ENCODE measurements around the gene DVL3.
"Not testable (repeated sequence)": the region's sequence is repeated elsewhere in the genome, so short reads cannot be mapped to it uniquely, and the experiment has no call there.

The DVL3 gene

DNA sequence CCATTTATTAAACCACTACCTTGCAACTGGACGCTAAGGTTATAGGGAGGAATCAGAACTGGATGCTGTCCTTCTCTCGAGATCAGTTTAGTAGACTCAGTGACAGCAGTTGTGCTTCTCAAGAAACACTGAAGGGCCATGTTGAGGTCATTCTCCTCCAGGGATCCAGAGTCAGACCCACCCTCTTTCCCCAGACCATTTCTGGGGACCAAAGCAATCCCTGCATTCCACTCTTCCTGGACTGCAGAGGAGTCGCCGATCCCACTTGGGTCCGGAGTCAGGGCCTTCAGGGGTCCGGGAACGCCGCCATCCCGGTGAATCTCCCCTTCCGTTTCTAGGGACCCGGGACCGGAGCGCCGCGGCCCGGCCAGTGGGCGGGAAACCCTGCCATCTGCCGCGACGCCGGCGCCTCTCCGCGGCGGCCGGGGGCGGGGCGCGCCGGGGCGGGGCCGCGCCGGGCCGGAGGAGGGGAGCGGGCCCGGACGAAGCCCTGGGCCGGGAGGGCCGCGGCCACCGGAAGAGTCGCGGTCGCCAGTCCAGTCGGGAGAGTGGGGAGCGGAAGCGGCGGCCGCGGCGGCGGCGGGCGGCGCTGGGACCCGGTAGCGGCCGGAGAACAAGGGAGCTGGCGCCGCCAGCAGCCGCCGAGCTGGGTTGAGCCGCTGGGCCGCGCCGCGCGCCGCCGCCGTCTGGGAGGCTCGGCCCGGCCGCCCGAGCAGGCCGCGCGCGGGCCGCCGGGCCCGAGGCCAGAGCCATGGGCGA, at the start of gene DVL3:
DVL3 (plus strand) TSS at position 493 of the 759 bp plus-strand sequence; CDS start at position 752, 259 bp downstream.
- peak; percentile 60 for DNase-seq

DNA sequence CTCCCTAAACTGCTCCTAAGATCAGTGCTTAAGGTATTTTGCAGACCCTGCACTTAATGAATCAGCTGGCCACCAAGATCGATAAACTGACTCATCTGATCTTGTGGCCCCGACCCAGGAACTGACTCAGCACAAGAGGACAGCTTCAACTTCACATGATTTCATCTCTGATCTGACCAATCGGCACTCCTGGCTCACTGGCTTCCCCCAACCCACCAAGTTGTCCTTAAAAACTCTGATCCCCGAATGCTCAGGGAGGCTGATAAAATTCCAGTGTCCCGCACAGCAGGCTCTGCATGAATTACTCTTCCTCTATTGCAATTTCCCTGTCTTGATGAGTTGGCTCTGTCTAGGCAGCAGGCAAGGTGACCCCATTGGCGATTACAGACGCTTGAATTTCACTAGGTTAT, 44.9 kb upstream of the DVL3 start:
- peak; percentile 41 for DNase-seq

GRCh38 chr3:184116017-184116416, 39.2 kb upstream of the DVL3 start:
- DNase-seq: no peak

GRCh38 chr3:184117636-184118035, 37.5 kb upstream of the DVL3 start:
- no peak for DNase-seq

GRCh38 chr3:184121031-184121430, 34.1 kb upstream of the DVL3 start:
- not testable (repeated sequence) for DNase-seq

- no peak for DNase-seq
Measured at GRCh38 chr3:184126006-184126405, 29.2 kb upstream of the DVL3 start.

GRCh38 chr3:184129012-184129411, 26.2 kb upstream of the DVL3 start:
- peak; percentile 30 for DNase-seq

- DNase-seq: no peak
Measured at GRCh38 chr3:184132945-184133344, 22.2 kb upstream of the DVL3 start.

- DNase-seq: peak; percentile 87
Measured at GRCh38 chr3:184133840-184134745, 21.1 kb upstream of the DVL3 start.

GRCh38 chr3:184134746-184135148, 20.4 kb upstream of the DVL3 start:
- DNase-seq: no peak

- peak; percentile 90 for DNase-seq
Measured at GRCh38 chr3:184135149-184135910, 19.8 kb upstream of the DVL3 start, which contains the start of gene EIF2B5. Gene EIF2B5 (plus strand): TSS chr3:184135358. CDS start chr3:184135386, 28 bp downstream.

- DNase-seq: no peak
Measured at GRCh38 chr3:184135911-184136260, 19.3 kb upstream of the DVL3 start.

DNA sequence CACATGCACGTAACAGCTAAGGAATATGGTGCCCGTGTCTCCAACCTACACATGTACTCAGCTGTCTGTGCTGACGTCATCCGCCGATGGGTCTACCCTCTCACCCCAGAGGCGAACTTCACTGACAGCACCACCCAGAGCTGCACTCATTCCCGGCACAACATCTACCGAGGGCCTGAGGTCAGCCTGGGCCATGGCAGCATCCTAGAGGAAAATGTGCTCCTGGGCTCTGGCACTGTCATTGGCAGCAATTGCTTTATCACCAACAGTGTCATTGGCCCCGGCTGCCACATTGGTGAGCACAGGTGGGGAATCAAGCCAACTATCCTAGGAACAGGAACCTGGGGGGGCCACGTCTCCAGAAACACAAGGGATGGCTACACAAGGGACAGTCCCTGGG, 14.7 kb upstream of the DVL3 start:
- DNase-seq: no peak

- DNase-seq: no peak
Measured at GRCh38 chr3:184142199-184142598, 13.0 kb upstream of the DVL3 start.

DNA sequence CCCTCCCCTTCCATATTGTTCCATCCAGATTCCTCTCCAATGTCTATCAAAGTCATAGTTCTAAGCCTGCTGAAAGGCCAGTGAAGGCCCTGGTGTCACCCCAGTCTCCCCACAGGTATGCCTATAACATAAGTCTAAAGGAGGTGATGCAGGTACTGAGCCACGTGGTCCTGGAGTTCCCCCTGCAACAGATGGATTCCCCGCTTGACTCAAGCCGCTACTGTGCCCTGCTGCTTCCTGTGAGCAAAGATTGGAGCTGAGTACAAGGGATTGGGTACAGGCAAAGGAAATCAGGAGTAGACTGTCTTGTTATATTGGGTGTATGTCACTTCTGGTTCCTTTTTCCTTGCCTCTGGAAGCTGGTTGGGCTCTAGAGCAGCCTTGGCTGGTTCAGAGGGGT, 11.8 kb upstream of the DVL3 start:
- no peak for DNase-seq

GRCh38 chr3:184144505-184144904, 10.7 kb upstream of the DVL3 start:
- no peak for DNase-seq

DNA sequence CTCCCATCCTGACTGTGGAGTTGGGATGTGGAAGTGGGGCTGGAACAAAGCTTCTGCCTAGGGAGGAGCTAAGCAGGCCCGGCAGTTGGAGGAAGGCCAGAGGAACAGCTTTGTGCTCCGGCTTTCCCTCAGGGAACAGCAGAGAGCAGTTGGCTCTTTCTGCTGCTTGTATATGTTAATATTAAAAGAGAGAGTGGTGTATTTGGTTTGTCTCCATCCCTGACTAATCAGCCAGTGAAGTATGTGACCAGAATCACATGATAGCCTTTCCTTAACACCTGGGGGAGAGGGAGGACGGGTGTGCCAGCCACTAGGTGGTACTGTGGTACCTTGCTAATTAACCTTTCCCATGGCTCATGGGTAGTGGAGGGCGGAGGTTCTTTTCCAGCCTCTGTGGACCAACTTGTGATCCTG, 10.1 kb upstream of the DVL3 start:
- DNase-seq: peak; percentile 18

DNA sequence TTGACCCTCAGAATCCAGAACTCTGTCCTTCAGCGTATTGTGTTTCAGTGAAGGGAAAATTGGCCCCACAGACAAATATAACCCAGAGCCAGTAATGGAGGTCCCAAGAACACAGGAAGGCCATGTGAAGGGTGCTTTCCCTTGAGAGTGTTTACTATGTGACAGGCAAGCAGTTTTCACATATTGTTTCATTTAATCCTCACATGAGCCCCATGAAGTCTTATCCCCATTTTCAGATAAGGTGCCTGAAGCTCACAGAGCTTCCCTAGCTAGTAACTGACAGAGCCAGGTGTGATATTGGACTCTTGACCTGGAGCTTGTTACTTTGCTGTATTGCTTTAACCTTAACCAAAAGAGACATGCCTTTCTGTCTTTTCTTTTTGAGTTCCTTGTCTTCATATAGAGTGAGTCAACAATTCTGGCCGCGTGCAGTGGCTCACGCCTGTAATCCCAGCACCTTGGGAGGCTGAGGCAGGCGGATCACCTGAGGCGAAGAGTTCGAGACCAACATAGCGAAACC, 9.4 kb upstream of the DVL3 start:
- DNase-seq: no peak

DNA sequence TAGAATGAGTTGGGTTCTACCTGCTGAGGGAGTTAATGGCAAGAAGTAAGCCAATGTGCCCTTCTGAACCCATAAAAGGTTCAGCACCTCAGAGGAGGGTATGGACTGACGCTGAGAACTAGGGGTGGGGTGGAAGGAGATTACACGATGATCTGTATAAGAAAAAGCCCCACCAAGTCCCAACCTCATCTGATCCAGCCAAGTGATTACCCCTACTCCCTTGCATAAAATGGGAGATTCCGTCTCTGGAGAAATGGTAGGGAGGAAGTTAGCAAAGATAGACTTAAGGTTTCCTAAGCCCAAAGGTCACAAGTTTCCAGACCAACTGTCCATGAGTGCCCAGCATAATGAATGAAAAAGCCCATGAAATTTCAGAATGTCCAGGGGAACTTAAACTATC, 7.1 kb upstream of the DVL3 start:
- no peak for DNase-seq

DNA sequence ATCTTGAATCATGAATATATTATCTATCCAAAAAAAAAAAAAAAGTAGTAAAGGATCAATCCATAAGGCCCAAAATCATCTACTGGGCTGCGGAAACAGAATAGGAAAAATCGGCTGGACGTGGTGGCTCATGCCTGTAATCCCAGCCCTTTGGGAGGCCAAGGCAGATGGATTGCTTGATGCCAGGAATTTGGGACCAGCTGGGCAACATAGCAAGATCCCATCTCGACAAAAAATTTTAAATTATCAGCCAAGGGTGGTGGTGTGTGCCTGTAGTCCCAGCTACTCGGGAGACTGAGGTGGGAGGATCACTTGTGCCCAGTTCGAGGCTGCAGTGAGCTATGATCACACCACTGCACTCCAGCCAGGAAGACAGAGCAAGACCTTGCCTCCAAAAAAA, 6.1 kb upstream of the DVL3 start:
- DNase-seq: no peak

GRCh38 chr3:184149770-184150169, 5.4 kb upstream of the DVL3 start:
- not testable (repeated sequence) for DNase-seq

GRCh38 chr3:184155644-184156521, 706 bp downstream of the DVL3 start:
- DNase-seq: peak; percentile 53
